Caki2 (cell line): ENCODE results near the gene CD48. TPM values are rescaled to one million over a fixed set of nuclear protein-coding genes. Genes with fewer than 3 reads are reported as not detected.
"Not testable (repeated sequence)": the region's sequence is repeated elsewhere in the genome, so short reads cannot be mapped to it uniquely, and the experiment has no call there.

ENCODE experiments used
- DNase-seq: peaks from one replicate; pipeline ENCODE4 v3.0.0-alpha.2; 2015; ENCODE audit warnings: low read depth
- in situ Hi-C: cut with HindIII; loops from 2 replicates; pipeline ENCODE4 v1.10.0; 2016; ENCODE audit warnings: low sequenced_read_pairs, low pct_unique_long_range_greater_than_20kb, mixed read lengths
- total RNA-seq: library from RNA; depleted of rRNA; stranded (reverse); fragments of >200 nt; shearing (Covaris generic); gene quantifications from 2 replicates; pipeline ENCODE4 v1.2.3, GENCODE V29; 2014; ENCODE audit warnings: low replicate concordance

Gene CD48
- total RNA-seq, 1 experiment from 2014 or later, result not detected

DNA sequence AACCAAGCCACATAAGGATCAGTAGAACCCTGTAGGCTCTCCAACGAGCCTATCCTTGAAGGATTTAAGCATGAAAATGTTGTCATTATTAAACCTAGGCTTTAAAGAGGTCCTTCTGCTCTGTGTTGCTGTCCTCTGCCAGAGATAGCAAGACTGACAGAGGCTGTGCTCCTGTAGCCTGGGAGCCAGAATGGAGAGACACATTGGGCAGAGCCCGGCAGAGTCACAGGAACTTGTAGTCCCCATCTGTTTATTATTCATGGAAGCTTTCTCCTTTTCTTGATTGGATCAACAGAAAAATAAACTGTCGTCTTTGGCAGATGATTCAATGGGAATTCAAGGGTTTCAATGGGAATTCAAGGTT, 45.6 kb downstream of the CD48 start:
- in situ Hi-C loops, result no loop called here
- no peak for DNase-seq

DNA sequence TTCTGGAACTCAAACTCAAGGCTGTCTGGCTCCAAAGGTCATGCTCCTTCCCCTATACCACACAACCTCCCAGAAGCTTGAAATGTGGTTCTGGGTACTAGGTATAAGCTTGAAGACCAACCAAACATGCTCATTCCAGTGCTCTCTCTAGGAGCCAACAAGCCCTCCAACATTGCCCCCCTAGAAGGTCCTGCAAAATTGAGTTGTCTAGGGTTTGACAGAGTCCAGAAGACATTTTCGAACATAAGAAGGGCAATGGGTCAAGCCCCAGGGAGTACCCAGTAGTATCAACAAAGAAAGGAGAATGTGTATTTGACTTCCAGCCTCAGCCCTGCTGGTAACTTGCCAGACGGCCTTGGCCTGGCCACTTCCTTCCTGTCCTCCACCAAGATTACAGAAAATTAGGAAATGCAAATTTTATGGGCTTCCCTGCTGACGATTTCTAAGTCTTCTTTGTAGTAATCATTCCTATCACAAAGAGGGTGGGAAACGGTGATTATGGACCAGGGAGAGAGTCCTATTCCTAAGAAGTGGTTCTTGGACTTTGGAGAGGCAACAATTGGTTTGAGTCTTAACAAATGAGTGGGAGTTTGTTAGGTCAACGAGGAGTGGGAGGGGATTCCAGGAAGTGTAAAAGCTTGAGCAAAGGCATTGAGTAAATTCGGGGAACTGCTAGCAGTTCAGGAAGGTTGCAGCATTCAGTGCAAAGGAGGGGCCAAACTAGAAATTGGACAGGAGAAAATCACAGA, 46.1 kb downstream of the CD48 start:
- DNase-seq, result no peak
- in situ Hi-C loops, result no loop called here

DNA sequence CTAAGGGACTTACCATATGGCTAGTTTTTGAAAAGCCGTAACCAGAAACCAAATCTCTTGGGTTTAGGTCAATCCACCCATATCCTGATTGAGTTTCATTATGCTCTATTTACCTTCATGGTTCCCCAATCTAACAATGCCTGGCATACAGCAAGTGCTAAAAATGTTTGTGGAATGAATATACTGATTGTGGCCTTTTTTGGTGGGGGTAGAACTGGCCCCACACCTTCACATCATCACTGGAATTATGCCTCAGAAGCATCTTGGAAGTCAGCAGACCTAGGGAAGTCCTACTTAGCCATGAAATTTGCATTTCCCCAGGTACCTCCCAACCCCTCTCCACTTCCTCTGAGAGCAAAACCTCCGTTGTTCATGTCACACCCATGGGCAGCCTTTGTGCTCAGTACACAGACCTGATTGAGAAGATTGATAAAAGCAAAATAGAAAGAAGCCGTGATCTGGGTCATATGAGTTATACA, 47.0 kb downstream of the CD48 start:
- in situ Hi-C loops, result no loop called here
- no peak for DNase-seq

DNA sequence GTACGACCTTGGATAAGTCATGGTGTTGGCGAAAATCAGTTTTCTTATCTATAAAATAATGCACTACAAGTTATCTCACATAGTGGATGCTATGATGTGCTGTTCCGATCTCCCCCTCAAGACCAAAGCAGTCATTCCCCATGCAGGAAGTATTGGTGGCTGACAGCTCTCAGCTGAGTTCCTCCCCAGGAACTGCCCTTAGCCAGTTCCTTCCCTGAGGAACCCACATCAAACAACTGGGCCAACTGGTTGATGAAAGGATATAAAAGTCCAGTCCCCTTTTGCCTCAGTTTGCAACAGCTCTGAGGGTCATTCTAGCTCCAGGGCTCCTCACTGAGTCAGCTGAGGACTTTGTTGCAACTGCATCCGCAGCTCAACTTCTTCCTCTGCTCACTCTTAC, 48.7 kb downstream of the CD48 start:
- DNase-seq, result no peak
- in situ Hi-C loops, result no loop called here

DNA sequence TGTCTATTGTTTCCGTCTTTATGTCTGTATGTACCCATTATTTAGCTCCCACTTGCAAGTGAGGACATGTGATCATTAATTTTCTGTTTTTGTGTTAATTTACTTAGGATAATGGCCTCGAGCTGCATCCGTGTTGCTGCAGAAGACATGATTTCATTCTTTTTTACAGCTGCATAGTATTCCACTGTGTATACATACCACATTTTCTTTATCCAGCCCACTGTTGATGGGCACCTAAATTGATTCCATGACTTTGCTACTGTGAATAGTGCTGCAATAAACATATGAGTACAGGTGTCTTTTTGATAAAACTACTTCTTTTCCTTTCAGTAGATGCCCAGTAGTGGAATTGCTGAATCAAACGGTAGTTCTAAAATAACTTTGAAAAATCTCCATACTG, 52.1 kb downstream of the CD48 start:
- in situ Hi-C loops, result no loop called here
- no peak for DNase-seq

DNA sequence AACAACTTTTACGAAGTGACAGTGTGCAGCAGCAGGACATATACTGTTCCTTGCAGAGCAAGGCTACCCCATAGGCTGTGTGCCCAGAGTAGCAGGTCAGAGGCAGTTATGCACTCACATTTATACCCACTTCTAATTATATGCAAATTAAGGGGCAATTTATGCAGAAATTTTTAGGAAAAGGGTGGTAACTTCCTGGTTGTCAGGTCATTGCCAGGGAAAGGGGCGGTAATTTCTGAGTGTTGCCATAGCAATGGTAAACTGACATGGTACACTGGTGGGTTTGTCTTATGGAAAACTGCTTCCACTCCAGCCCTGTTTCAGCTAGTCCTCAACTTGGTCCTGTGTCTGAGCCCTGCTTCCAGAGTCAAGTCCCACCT, 52.8 kb downstream of the CD48 start:
- no peak for DNase-seq
- in situ Hi-C loops, result no loop called here

DNA sequence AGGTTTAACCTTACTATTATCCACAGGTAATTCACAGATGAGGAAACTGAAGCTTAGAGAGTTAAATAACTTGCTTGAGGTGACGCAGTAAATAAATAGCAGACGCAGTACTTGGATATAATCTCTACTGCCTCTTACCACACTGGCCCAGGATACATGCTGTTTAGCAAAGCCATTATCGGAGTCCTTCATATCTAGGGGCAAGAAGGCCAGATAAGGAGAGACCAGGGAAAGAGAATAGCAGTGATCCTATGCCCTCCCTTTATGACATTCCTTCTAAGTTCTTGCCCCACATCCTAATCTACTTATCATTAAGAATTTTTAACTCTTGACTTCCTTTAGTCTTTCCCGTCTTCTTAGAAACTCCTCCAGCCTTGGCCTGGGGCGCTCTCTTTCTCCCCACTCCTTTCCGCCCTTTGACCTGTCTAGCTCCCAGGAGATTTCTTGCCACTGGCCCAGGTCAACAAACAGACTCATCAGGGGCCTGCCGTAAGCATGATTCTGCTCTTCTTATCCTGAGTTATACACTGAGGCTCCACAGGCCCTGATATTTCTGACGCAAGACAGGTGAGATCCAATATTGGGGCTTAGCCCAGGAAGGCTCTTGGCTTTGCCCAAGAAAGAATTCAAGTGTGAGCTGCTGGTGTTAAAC, 53.3 kb downstream of the CD48 start:
- DNase-seq, result no peak
- in situ Hi-C loops, result no loop called here

DNA sequence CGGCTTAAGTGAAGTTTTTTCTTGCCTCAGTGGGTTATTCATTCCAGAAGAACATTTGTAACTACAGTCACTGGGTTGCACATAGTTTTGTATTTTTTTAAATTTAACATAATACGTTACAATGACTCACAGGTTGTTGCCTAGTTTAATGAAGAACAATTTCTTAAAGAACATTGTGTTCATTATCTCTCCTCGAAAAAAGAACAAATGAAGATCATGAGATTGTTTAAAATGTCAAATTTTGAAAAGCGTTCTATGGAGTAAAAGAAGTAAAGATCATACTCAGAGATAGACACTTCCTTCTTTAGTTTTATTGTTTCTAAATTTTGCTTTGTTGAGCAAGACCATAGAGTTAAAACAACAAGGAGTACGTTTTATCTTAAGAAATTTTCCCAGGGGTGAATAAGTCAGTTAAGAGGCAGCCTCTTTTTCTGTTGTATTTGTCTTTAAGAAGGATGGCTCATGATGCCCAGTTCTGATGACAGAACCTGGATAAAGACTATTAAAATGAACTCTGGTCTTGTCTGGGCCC, 54.3 kb downstream of the CD48 start:
- in situ Hi-C loops, result no loop called here
- no peak for DNase-seq

DNA sequence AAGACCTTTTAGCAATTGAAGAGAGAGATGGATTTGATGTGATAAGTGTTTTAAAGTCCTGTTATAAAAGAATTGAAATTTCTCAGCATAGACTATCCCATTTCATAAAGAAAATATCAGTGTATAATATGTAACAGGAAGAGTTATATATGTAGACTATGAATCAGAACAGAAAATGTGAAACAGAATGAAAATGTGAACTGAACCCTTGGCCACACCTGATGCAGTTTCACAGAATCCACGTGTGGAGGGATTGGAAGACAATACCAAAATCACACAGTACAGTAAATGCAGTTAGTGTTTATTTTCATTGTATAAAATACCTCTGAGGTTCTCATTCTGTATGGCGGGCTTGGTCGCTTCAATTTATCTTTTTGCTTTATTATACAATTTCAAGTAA, 54.9 kb downstream of the CD48 start:
- DNase-seq, result no peak
- in situ Hi-C loops, result no loop called here

DNA sequence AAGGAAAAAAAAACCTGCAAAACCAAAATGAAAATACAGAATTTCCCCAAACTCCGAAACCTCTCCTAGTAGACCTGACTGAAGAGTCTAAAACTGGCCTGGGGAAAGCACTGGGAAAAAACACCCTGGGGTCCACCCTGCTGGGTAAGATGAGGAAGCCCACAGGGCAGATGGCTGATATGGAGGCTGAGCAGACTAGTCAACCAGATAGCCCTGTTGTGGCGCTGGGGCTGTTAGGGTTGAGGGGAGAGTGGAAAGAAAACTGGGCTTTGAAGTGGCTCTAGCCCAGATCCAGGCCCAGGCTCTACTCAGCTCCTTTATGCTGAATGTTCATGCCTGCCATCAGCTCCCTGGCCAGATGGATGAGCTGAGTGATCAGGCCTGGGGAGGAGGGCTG, 58.0 kb downstream of the CD48 start:
- in situ Hi-C loops, result no loop called here
- no peak for DNase-seq

DNA sequence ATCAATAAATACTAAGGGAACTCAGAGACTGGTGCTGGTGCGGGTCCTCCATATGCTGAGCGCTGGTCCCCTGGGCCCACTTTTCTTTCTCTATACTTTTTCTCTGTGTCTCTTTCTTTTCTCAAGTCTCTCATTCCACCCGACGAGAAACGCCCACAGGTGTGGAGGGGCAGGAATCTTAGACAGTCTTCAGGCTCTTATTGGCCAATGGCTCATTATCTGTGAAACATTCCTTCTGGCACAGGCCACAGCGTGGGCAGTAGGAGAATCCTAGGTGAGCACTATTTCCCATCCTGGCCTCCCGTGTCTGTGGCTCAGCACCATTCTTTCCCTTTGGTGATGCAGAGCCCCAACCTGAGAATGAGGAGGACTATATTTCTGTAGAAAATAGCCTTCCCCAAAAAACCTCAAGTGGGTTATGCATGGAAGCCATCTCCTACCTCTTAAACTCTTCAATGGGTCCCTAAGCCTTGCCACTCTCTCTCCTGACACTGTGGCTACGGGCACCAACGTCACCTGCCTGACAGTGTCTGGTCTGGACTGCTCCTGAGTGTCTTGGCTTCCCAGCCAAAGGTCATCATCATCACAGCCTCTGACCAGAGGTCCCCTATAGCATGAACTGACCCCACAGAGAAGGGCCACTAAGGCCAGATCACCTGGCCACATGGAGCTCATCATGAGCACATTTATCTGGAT, 58.5 kb downstream of the CD48 start:
- in situ Hi-C loops, result no loop called here

DNA sequence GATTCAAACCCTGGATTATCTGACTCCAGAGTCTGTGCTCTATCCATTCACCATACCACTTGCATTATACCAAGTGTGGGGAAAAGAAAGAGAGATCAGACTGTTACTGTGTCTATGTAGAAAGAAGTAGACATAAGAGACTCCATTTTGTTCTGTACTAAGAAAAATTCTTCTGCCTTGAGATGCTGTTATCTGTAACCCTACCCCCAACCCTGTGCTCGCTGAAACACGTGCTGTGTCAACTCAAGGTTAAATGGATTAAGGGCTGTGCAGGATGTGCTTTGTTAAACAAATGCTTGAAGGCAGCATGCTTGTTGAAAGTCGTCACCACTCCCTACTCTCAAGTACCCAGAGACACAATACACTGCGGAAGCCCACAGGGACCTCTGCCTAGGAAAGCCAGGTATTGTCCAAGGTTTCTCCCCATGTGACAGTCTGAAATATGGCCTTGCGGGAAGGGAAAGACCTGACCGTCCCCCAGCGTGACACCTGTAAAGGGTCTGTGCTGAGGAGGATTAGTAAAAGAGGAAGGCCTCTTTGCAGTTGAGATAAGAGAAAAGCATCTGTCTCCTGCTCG, 59.5 kb downstream of the CD48 start:
- in situ Hi-C loops, result not testable (repeated sequence)

More for the DNA sequence above, 58.5 kb downstream of the CD48 start:
- no peak for DNase-seq

DNA sequence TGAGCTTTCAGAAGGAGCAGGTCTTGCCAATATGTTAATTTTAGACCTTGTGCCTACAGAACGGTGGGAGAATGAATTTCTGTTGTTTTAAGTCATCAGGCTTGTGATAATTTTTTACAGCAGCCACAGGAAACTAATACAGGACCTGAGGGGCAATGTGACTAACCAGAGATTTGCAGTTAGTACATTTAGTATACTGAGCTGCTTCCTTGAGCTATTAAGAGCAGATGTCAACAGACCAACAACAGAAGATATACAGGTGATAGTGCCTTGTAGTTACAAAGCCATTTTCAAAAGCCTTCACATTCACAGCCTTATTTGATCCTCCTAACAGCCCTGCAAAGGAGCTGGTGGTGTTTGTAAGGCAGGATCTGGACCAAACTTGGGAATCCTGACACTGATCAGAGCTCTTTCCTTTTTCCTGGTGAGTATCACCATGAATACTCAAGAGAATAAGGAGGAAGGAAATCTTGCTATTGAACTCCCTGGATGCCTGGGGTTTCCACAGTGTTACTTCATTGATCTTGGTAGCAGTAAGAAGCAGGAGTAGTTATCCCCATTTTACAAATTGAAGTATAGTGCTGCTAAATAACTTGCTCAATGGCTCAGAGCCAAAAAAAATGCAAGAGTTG, 60.1 kb downstream of the CD48 start:
- in situ Hi-C loops, result no loop called here
- DNase-seq, result no peak

More for the DNA sequence above, 59.5 kb downstream of the CD48 start:
- DNase-seq, result not testable (repeated sequence)

DNA sequence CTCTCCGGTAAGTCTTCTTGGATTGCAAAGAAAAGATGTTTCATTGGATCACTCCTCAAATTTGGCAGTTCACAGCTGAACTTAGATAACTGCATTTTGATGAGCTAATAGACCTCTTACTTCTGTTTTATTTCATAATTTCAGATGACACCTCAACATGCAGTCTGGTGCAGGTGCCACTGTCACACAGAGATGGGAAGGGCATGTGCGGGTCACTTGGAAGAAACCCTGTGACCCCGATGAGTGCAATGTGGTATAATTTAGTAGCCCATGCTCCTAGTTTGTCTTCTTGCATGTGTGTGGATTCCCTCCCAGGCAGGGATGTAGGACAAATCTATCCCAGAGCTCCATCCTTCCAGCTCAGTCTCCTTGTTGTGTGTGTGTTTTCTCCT, 64.3 kb downstream of the CD48 start:
- in situ Hi-C loops, result no loop called here
- no peak for DNase-seq

DNA sequence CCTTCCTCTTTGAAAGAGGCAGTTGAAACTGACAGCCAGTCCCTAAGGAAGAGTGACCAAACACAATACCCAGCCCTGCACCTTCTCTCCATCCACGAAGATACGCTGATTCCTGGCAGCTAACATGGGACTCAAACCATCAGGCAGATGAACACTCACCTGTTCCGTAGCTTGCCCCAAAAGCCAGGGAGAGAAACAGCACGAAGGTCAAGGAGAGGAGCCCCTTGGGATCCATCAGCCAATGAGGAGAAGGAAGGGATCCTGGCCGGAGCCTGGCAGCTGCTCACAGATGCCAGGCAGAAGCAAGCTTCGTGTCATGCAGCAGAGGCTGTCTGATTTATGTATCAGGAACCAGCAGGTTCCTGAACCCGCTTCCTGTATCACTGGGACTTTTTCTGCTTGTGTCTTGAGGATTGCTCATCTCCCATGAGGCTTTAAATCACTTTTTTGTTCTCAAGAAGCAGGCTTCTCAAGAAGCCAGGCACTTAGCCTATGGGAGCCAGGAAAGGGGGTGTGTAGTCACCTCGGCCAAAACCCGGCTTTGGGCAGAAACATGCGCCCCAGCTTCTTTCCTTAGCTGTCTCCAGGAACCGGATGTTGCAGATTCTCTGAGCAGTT, 64.8 kb downstream of the CD48 start, which contains the start of gene SLAMF1:
Gene SLAMF1, minus strand, starts transcription at position 334 of the 618 bp plus-strand sequence. Its CDS starts 99 bp downstream, at position 235.
- in situ Hi-C loops, result no loop called here
- DNase-seq, result no peak

DNA sequence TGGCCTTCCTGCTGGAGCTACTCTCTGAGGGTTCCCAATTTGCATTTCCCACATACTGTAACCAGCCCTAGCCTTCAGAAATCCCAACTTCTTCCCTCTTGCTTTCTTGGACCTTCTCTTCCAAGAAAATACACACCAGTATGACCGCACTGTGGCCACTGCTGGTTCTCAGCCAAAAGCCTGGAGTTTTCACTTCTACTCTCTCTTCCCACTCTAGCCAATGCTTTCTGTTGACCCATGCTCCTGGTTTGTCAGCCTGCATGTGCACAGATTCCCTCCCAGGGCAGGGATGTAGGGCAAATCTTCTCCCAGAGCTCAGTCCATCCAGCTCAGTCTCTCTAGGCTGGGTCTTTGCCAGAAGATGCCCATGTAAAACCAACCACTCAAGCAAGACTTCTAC, 65.4 kb downstream of the CD48 start:
- DNase-seq, result no peak
- in situ Hi-C loops, result no loop called here

DNA sequence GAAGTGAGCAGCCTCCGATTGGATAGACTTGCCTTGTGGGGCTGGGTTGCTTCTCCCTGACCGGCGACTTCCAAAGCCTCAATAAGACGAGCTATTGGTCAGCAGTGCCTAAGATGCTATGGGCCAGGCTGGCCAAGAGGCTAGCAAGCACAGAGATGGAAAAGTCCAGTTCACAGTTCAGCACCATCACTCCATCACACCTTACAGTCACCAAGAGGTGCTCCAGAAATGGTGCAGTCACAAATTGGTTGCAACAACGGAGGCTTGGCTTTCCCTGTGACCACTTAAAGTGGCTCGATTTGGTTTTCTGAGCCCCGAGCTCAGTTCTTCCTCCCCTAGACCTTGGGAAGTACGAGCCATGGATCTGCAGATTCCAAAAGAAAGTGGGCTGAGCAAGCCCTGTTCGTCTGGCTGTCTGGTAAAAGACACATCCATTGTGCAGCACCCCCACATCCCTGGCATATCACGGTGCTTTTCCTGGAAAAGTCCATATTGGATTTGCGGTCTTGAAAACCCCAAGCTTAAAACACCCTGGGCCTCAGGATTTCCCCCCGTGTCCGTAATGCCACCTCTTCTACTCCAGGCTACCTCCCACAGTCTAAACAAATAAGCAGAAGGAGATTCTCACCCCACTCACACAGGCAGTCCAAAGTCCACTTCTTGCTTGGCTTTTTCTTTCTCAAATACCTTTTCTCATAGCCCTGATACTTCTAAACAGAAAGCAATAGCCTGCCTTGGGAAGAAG, 66.1 kb downstream of the CD48 start:
- in situ Hi-C loops, result no loop called here
- DNase-seq, result no peak
